ENCODE data around the gene RND3. TPM values are rescaled to one million over a fixed set of nuclear protein-coding genes. Genes with fewer than 3 reads are reported as not detected.
A peak's percentile ranks its signal among the peaks of the same experiment; 100 is the strongest.

Gene RND3
- total RNA-seq (2014; rRNA removed; shearing (Covaris generic); ENCODE audit: low replicate concordance) = 80.0 and 83.4 TPM in 2 replicates

- in situ Hi-C loops (cut with HindIII; ENCODE audit: low pct_unique_long_range_greater_than_20kb, low sequenced_read_pairs) = no loop called here
- peak; percentile 98 for DNase-seq (ENCODE audit: low read depth)
These were observed at the start of gene RND3 for GRCh38 chr2:150487537-150488429. Gene RND3, minus strand, starts transcription at chr2:150487667. Its CDS starts 250 bp downstream, at chr2:150487417.

DNA sequence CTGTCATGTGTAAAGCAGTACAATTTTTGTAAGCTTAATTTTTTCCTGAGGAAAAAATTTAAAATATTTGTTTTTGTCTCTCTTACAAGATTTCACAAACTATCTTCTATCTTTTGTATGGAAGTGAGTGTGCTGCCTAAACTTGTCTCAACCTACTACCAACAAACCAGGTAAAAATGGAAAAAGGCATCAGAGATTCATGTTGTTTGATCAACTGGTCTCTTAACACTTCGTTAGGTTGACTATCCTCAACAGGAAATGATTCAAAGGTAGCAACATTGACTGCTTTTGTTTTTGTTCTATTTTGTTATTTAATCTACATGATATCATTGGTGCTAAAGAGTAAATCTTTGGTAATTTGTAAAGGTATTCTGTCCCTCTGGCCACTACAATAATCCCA is 47.7 kb upstream of the RND3 start:
- no peak for DNase-seq (ENCODE audit: low read depth)
- in situ Hi-C loops (cut with HindIII; ENCODE audit: low pct_unique_long_range_greater_than_20kb, low sequenced_read_pairs) = no loop called here

DNA sequence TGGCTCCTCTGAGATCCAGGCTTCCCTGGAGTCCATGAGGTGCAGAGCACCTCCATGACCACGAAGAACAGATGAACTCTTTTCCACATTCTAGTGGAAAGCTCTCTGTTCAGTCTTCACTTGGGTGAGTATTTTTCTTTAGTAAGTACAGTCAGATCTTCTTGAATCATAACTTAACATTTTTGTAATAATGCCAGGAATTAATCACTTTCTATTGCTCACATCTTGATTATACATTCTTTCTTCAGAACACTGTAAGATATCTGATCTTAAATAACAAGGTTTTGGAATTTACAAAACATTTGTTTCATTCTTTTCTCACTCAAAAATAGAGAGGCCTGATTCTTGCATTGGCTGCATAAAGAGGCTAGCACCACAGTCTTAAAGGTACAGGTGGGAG is 45.4 kb upstream of the RND3 start:
- no peak for DNase-seq (ENCODE audit: low read depth)

GRCh38 chr2:150532020-150532419 is 44.6 kb upstream of the RND3 start:
- no peak for DNase-seq (ENCODE audit: low read depth)
- in situ Hi-C loops (cut with HindIII; ENCODE audit: low pct_unique_long_range_greater_than_20kb, low sequenced_read_pairs) = no loop called here

More for the DNA sequence above, 45.4 kb upstream of the RND3 start:
- in situ Hi-C loops (cut with HindIII; ENCODE audit: low pct_unique_long_range_greater_than_20kb, low sequenced_read_pairs) = no loop called here

GRCh38 chr2:150531591-150531990 is 44.1 kb upstream of the RND3 start:
- in situ Hi-C loops (cut with HindIII; ENCODE audit: low pct_unique_long_range_greater_than_20kb, low sequenced_read_pairs) = no loop called here
- no peak for DNase-seq (ENCODE audit: low read depth)

GRCh38 chr2:150530168-150530567 is 42.7 kb upstream of the RND3 start:
- no peak for DNase-seq (ENCODE audit: low read depth)
- in situ Hi-C loops (cut with HindIII; ENCODE audit: low pct_unique_long_range_greater_than_20kb, low sequenced_read_pairs) = no loop called here

GRCh38 chr2:150528861-150529801 is 41.7 kb upstream of the RND3 start:
- in situ Hi-C loops (cut with HindIII; ENCODE audit: low pct_unique_long_range_greater_than_20kb, low sequenced_read_pairs) = no loop called here
- no peak for DNase-seq (ENCODE audit: low read depth)

DNA sequence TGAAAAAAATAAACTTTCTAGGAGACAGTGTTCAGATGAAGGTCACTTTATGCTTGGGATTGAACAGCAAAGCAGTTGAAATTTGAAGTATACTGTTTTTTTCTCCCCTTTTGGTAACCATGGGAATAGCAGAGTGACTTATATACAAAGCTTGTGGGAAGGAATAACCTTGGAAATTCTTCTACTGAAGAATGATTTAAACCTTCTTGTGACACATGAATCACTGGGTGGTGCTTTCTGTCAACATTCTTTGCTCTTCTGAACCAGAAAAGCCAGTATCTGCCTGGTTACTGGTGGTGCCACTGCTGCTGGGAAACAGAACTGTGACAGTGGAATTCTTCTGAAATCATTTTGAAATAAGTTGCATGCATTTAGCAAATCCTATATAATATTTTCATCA is 39.4 kb upstream of the RND3 start:
- peak; percentile 87 for DNase-seq (ENCODE audit: low read depth)
- in situ Hi-C loops (cut with HindIII; ENCODE audit: low pct_unique_long_range_greater_than_20kb, low sequenced_read_pairs) = no loop called here

GRCh38 chr2:150526006-150526405 is 38.5 kb upstream of the RND3 start:
- in situ Hi-C loops (cut with HindIII; ENCODE audit: low pct_unique_long_range_greater_than_20kb, low sequenced_read_pairs) = no loop called here
- DNase-seq (ENCODE audit: low read depth) = peak; percentile 40

GRCh38 chr2:150522269-150522668 is 34.8 kb upstream of the RND3 start:
- in situ Hi-C loops (cut with HindIII; ENCODE audit: low pct_unique_long_range_greater_than_20kb, low sequenced_read_pairs) = no loop called here
- DNase-seq (ENCODE audit: low read depth) = no peak

DNA sequence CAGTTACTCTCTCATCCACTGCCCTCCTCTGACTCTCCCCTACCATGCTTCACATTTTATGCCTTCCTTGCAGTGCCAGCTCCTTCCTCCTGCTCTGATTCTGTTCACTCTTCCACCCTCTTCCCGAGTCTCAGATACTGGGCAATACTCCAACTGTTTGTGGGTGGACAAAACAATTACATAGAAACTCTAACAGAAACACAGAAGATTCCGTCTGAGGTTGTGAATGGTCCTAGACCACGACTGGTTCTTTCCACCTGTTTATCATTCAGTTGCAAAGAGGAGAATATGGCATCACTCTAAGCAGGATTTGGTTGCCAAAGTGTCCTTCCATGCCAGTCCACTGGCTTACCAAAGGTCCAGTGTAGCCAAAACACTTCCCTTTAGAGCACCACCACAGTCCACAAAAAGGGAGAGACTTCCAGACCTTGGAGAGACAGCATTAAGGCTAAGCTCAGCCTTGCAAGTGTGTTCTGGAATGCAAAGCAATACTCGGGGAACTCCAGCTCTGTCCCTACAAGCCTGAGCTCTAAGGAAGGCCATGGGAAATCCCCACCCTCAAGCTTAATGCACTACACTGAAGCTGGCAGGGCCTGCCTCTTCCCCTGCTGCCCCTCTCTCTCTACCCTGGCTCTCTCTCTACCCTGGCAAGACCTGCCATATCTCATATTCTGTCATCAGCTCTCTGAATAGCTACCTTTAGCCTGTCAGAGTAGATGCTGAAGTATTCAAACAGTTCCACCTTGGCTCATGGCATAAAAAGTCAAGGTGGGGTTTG is 33.6 kb upstream of the RND3 start:
- in situ Hi-C loops (cut with HindIII; ENCODE audit: low pct_unique_long_range_greater_than_20kb, low sequenced_read_pairs) = no loop called here
- DNase-seq (ENCODE audit: low read depth) = peak; percentile 11

DNA sequence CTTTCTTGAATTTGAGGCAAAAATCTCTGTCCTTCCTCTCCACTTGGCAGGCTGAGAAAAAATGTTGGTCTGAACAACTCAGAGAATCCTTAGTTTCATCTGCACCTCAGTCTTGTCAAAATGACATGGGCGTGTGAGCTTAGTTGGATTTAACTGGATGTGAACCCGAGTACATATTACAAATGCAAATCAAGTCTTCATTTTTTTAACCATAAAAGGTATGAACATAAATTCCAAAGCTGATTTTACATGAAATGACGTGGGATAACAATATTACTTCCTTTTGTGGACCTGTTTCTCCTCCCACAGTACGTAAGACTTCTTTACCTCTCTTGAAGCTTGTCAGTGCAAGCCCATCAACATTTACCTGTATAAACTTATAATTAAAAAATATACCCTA is 32.6 kb upstream of the RND3 start:
- no peak for DNase-seq (ENCODE audit: low read depth)
- in situ Hi-C loops (cut with HindIII; ENCODE audit: low pct_unique_long_range_greater_than_20kb, low sequenced_read_pairs) = no loop called here

DNA sequence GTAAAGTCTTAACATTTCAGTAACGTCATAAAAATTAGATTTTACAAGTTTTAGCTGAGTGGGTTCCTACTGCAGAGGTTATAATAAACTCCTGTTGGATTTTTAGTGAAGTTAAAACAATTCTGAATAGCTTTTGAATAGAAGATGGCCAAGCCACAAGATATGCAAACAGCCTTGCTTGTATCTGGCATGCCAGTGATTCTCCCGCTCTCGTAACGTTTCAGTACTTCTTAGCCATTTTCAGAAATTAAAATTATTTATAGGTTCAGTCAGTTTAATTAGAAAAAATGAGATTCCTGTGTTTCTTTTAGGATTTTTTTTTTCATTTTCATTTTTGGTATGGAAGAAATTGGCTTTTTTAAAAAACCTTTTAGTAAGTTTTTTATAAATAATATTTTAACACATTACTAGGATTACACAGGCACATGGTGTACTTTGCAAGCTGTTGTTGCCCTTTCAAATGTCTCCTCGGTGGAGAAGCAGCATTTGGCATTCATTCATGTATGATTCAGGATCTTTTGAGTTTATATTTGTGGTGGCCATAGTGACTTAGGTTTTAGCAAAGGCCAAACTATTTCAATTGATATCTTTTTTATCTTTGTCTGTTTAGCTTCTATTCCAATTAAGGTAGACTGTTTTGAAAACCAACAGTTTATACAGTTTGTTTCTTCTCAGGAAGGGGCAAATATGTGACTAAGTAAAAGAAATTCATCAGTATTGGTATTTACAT is 30.6 kb upstream of the RND3 start:
- DNase-seq (ENCODE audit: low read depth) = no peak
- in situ Hi-C loops (cut with HindIII; ENCODE audit: low pct_unique_long_range_greater_than_20kb, low sequenced_read_pairs) = no loop called here

GRCh38 chr2:150513647-150514046 is 26.2 kb upstream of the RND3 start:
- in situ Hi-C loops (cut with HindIII; ENCODE audit: low pct_unique_long_range_greater_than_20kb, low sequenced_read_pairs) = no loop called here

GRCh38 chr2:150508497-150509137 is 21.1 kb upstream of the RND3 start:
- no peak for DNase-seq (ENCODE audit: low read depth)

More at GRCh38 chr2:150513647-150514046, 26.2 kb upstream of the RND3 start:
- DNase-seq (ENCODE audit: low read depth) = no peak

GRCh38 chr2:150507071-150507470 is 19.6 kb upstream of the RND3 start:
- in situ Hi-C loops (cut with HindIII; ENCODE audit: low pct_unique_long_range_greater_than_20kb, low sequenced_read_pairs) = no loop called here

More at GRCh38 chr2:150508497-150509137, 21.1 kb upstream of the RND3 start:
- in situ Hi-C loops (cut with HindIII; ENCODE audit: low pct_unique_long_range_greater_than_20kb, low sequenced_read_pairs) = no loop called here

DNA sequence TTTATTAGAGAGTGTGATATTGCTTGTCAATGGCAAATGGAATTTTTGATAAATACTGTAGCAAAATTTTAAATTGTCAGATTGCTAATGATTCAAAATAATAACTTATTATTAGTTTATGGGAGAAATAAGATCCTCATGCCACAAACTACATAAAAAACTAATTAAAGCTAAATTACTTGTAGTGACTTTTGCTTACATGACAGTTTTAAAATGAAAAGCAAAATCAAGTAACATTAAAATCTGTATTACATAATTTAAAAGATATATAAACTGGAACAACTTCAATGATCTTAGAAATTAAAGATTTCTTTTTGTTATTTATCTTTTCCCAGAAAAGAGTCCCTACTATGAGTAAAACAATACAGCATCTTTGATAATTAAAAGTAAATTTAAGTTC is 17.7 kb upstream of the RND3 start:
- DNase-seq (ENCODE audit: low read depth) = no peak
- in situ Hi-C loops (cut with HindIII; ENCODE audit: low pct_unique_long_range_greater_than_20kb, low sequenced_read_pairs) = no loop called here

More at GRCh38 chr2:150507071-150507470, 19.6 kb upstream of the RND3 start:
- DNase-seq (ENCODE audit: low read depth) = no peak
